ENCODE measurements around the gene THAP8. TPM values are rescaled to one million over a fixed set of nuclear protein-coding genes. Genes with fewer than 3 reads are reported as not detected.

THAP8 gene
- total and polyA plus RNA-seq, 2 of the 13 experiments (the other 11 are each of a cell fraction or from before 2014, with no cell fraction given): 1.7 to 3.7 TPM

DNA sequence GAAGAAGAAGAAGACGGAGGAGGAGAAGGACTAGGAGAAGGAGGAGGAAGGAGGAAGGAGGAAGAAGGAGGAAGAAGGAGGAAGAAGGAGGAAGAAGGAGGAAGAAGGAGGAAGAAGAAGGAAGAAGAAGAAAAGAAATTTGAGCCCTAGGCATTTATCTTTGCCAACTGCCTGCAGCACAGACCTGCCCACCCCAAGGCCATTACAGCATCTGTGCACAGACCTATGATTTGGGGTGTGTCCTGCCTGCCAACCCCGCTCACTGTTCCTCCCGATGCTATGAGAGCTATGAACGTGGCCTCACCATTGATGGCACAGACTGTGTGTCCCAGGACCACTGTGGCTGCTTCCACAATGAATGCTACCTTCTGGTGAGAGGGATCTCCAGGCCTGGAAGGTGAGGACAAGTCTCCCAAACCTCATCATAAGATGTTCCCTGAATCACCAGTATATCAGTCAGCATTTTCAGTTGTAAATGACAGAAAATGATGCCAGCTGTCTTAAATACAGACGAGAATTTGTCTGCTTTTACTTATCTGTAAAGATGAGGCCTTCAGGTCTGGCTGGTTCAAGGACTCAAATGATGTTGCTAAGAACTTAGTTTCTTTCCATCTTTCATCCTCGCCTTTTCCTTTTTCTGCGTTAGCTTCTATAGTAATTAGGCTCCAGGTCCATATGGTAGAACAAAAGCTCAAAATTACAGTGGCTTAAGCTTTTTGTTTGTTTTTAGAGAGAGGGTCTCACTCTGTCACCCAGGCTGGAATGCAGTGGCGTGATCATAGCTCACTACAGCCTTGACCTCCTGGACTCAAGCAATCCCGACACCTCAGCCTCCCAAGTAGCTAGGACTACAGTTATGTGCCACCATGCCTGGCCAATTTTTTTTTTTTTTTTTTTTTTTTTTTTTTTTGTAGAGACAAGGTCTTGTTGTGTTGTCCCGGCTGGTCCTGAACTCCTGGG is 63.0 kb downstream of the THAP8 start (continued):
- TF ChIP-seq, protein P1, sequence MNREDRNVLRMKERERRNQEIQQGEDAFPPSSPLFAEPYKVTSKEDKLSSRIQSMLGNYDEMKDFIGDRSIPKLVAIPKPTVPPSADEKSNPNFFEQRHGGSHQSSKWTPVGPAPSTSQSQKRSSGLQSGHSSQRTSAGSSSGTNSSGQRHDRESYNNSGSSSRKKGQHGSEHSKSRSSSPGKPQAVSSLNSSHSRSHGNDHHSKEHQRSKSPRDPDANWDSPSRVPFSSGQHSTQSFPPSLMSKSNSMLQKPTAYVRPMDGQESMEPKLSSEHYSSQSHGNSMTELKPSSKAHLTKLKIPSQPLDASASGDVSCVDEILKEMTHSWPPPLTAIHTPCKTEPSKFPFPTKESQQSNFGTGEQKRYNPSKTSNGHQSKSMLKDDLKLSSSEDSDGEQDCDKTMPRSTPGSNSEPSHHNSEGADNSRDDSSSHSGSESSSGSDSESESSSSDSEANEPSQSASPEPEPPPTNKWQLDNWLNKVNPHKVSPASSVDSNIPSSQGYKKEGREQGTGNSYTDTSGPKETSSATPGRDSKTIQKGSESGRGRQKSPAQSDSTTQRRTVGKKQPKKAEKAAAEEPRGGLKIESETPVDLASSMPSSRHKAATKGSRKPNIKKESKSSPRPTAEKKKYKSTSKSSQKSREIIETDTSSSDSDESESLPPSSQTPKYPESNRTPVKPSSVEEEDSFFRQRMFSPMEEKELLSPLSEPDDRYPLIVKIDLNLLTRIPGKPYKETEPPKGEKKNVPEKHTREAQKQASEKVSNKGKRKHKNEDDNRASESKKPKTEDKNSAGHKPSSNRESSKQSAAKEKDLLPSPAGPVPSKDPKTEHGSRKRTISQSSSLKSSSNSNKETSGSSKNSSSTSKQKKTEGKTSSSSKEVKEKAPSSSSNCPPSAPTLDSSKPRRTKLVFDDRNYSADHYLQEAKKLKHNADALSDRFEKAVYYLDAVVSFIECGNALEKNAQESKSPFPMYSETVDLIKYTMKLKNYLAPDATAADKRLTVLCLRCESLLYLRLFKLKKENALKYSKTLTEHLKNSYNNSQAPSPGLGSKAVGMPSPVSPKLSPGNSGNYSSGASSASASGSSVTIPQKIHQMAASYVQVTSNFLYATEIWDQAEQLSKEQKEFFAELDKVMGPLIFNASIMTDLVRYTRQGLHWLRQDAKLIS (CRISPR knock-in tag; IDR thresholded peaks at IDR 0.05): no peak
- TF ChIP-seq, protein P2, sequence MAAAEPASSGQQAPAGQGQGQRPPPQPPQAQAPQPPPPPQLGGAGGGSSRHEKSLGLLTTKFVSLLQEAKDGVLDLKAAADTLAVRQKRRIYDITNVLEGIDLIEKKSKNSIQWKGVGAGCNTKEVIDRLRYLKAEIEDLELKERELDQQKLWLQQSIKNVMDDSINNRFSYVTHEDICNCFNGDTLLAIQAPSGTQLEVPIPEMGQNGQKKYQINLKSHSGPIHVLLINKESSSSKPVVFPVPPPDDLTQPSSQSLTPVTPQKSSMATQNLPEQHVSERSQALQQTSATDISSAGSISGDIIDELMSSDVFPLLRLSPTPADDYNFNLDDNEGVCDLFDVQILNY (CRISPR knock-in tag; conservative IDR thresholded peaks at IDR 0.05): no peak
- TF ChIP-seq HMGA1 (CRISPR knock-in tag; conservative IDR thresholded peaks at IDR 0.05) (no peak), ZSCAN9 (CRISPR knock-in tag; IDR thresholded peaks at IDR 0.05; ENCODE audit: borderline replicate concordance) (no peak), GPN1 (CRISPR knock-in tag; IDR thresholded peaks at IDR 0.05; ENCODE audit: borderline replicate concordance) (no peak), TBX3 (IDR thresholded peaks at IDR 0.05; ENCODE audit: borderline replicate concordance) (peak; percentile 19; the same call in 1 of the 2 replicates), ZNF878 (CRISPR knock-in tag; IDR thresholded peaks at IDR 0.05) (no peak), MTF2 (CRISPR knock-in tag; IDR thresholded peaks at IDR 0.05; ENCODE audit: borderline replicate concordance) (no peak), NPAS2 (CRISPR knock-in tag; IDR thresholded peaks at IDR 0.05; ENCODE audit: borderline replicate concordance) (no peak), ELF1 (CRISPR knock-in tag; IDR thresholded peaks at IDR 0.05) (no peak), ZNF737 (CRISPR knock-in tag; IDR thresholded peaks at IDR 0.05; ENCODE audit: borderline replicate concordance) (no peak), GABPB1 (CRISPR knock-in tag; IDR thresholded peaks at IDR 0.05) (0 out of 2 replicates have a peak, but pooled peaks have one; percentile 13), ZNF143 (CRISPR knock-in tag; IDR thresholded peaks at IDR 0.05) (no peak), BCL6 (CRISPR knock-in tag; IDR thresholded peaks at IDR 0.05) (peak; percentile 23; the same call in 1 of the 2 replicates), SOX6 (IDR thresholded peaks at IDR 0.05) (no peak), SOX6 (CRISPR knock-in tag; IDR thresholded peaks at IDR 0.05) (0 out of 2 replicates have a peak, but pooled peaks have one; percentile 37), JARID2 (CRISPR knock-in tag; IDR thresholded peaks at IDR 0.05; ENCODE audit: insufficient replicate concordance) (no peak), CREB1 (IDR thresholded peaks at IDR 0.05) (no peak), CREB1 (CRISPR knock-in tag; IDR thresholded peaks at IDR 0.05) (no peak), RARA (CRISPR knock-in tag; IDR thresholded peaks at IDR 0.05) (peak; percentile 46; the same call in 1 of the 2 replicates), ZSCAN30 (CRISPR knock-in tag; IDR thresholded peaks at IDR 0.05) (no peak), AHR (CRISPR knock-in tag; IDR thresholded peaks at IDR 0.05) (no peak)
- TF ChIP-seq, protein P3, sequence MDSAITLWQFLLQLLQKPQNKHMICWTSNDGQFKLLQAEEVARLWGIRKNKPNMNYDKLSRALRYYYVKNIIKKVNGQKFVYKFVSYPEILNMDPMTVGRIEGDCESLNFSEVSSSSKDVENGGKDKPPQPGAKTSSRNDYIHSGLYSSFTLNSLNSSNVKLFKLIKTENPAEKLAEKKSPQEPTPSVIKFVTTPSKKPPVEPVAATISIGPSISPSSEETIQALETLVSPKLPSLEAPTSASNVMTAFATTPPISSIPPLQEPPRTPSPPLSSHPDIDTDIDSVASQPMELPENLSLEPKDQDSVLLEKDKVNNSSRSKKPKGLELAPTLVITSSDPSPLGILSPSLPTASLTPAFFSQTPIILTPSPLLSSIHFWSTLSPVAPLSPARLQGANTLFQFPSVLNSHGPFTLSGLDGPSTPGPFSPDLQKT (CRISPR knock-in tag; IDR thresholded peaks at IDR 0.05; ENCODE audit: borderline replicate concordance): no peak
- TF ChIP-seq, protein P4, sequence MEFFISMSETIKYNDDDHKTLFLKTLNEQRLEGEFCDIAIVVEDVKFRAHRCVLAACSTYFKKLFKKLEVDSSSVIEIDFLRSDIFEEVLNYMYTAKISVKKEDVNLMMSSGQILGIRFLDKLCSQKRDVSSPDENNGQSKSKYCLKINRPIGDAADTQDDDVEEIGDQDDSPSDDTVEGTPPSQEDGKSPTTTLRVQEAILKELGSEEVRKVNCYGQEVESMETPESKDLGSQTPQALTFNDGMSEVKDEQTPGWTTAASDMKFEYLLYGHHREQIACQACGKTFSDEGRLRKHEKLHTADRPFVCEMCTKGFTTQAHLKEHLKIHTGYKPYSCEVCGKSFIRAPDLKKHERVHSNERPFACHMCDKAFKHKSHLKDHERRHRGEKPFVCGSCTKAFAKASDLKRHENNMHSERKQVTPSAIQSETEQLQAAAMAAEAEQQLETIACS (CRISPR knock-in tag; IDR thresholded peaks at IDR 0.05): no peak
